Natural killer cell treated with Interleukin-12 subunit alpha and Interleukin-12 subunit beta and Interleukin-15 and Interleukin-18, amount 100 ng/mL, for 72 hours (primary cell): ENCODE data around the gene CTBS. TPM values are rescaled to one million over a fixed set of nuclear protein-coding genes. Genes with fewer than 3 reads are reported as not detected.

Experiments used
- ATAC-seq, 2 donors: fragments of 150-1000 bp; cut with Tn5 transposase in 1 of 2; sonication (Bioruptor Pico), chemical (Tn5 transposase) in 1 of 2; 2 replicates each; pipeline ENCODE4 v1.10.0; 2021
- DNase-seq: peaks from one replicate; pipeline ENCODE4 v3.0.0; 2022; ENCODE audit warnings: low spot score
- H3K27ac Mint-ChIP-seq, 2 donors: 1 replicate in 1 of 2; 2 replicates in 1 of 2; pipeline ENCODE4 v1.8.0; 2022; ENCODE audit warnings: mixed read lengths in 2 of 2, mild to moderate bottlenecking in 1 of 2, moderate library complexity in 1 of 2
- H3K27me3 Mint-ChIP-seq, 2 donors: 1 replicate in 1 of 2; 2 replicates in 1 of 2; pipeline ENCODE4 v1.8.0; 2022; ENCODE audit warnings: mixed read lengths in 2 of 2
- H3K36me3 Mint-ChIP-seq: one replicate; pipeline ENCODE4 v1.8.0; 2022; ENCODE audit warnings: mixed read lengths
- H3K4me1 Mint-ChIP-seq, 2 donors: 1 replicate in 1 of 2; 2 replicates in 1 of 2; pipeline ENCODE4 v1.8.0; 2022; ENCODE audit warnings: low read depth in 2 of 2, mixed read lengths in 2 of 2, mild to moderate bottlenecking in 1 of 2
- H3K4me3 Mint-ChIP-seq: one replicate; pipeline ENCODE4 v1.8.0; 2022; ENCODE audit warnings: mixed read lengths
- H3K9me3 Mint-ChIP-seq: 2 replicates; pipeline ENCODE4 v1.8.0; 2022; ENCODE audit warnings: mixed read lengths
- total RNA-seq, 2 donors: library from RNA; stranded (reverse); gene quantifications; one replicate each; pipeline ENCODE4 v1.2.3, GENCODE V29; 2022

Gene CTBS, protein sequence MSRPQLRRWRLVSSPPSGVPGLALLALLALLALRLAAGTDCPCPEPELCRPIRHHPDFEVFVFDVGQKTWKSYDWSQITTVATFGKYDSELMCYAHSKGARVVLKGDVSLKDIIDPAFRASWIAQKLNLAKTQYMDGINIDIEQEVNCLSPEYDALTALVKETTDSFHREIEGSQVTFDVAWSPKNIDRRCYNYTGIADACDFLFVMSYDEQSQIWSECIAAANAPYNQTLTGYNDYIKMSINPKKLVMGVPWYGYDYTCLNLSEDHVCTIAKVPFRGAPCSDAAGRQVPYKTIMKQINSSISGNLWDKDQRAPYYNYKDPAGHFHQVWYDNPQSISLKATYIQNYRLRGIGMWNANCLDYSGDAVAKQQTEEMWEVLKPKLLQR
- 10 to 100 TPM; 10.1 to 20.9 TPM for total RNA-seq

DNA sequence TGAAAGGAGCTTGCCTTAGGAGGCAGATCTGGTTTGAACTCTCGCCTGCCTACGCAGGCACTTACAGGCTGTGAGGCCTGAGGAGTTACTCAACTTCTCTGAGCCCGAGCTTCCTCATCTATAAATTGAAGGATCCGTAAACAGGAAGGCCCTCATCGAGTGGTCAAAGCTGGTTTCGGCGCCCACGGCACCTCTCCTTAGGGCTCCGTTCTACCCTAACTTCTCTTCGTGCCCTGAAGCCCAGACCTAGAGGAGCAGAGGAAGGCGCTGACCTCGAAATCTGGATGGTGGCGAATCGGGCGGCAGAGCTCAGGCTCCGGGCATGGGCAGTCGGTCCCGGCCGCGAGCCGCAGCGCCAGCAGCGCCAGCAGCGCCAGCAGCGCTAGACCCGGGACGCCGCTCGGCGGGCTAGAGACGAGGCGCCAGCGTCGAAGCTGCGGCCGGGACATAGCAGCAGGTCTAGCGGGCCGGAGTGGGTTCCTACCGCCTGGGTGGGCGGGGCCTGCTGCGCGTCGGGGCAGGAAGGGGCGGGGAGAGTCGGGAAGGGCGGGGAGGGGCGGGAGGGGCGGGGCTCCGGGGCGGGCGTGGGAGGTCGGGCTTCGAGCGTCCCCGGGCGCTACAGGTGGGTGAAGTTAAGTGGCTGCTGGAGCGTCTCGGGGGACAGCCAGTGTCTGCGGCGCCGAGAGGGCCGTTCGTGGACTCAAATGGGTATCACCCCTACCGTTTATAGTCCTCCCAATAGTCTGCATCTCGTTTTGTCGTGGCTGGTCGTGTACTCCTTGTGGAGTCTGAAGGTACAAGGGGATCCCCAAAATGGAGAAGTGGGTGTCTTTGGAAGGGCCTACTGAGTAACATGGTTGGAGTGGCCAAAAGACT is at the start of gene CTBS:
TSS of gene CTBS (minus strand) at position 474 of the 876 bp plus-strand sequence. CDS start at position 449, 25 bp downstream.
- Mint-ChIP-seq H3K4me3 (peak within 1 kb of the TSS; percentile 98), H3K9me3 (no peaks in the 10 kb centered on the region), H3K27ac (peak within 1 kb of the TSS; percentile 92 to 99), H3K4me1 (peaks cover 34 to 38% of the 10 kb centered on the region in 2 donors), H3K27me3 (no peaks in the 10 kb centered on the region), H3K36me3 (peaks cover 17% of the 10 kb centered on the region)
- ATAC-seq (peak; percentile 95 to 97), DNase-seq (peak; percentile 90)

DNA sequence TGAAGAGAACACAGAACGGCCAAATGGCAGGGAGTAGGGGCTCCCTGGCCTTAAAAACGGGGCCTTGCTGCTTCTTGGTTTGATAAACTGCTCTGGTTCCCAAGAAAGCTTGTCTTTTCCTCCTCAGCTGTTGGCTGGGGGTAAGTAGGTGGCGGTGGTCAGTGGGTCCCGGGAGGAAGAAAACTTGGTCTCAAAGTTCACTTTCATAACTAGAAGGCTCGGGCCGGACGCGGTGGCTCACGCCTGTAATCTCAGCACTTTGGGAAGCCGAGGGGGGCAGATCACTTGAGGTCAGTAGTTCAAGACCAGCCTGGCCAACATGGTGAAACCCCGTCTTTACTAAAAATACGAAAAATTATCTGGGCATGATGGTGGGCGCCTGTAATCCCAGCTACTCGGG is 47.3 kb upstream of the CTBS start:
- Mint-ChIP-seq H3K9me3 (no peaks in the 10 kb centered on the region), H3K27ac (no peak overlapping the region), H3K4me1 (peaks cover 0 to 12% of the 10 kb centered on the region in 2 donors), H3K4me3 (no peak overlapping the region), H3K27me3 (peaks cover 0 to 11% of the 10 kb centered on the region in 2 donors), H3K36me3 (no peaks in the 10 kb centered on the region)
- no peak for DNase-seq
- ATAC-seq: no peak

DNA sequence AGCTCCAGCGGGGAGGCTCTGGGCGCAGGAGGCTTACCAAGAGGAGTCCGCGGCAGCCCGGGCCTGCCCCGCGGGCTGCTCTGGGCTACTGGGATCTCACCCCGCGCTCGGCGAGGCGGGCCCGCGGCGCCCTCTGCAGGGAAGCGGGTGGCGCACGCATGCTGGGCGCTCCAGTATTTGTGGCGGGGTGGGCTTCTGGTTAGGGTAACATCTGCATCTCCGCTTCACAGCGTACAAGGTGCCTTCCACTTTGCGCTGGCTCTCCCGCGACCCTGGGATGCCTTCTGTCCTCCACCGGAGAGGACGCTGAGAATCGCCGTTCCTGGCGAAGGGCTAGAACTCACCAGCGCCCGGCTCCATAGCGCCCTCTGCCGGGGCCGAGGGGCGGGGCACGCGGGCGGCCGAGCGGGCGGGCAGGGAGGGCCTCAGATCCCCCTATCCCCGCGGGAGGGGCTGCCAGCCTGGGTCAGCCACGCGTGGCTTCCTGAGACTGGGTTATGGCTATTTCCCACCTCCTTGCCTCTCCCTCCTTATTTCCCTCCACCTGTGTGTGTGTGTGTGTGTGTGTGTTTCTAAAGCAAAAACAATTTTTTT is 46.6 kb upstream of the CTBS start:
- Mint-ChIP-seq H3K27ac (no peak overlapping the region), H3K4me1 (peaks cover 0 to 12% of the 10 kb centered on the region in 2 donors), H3K4me3 (peak overlapping the region; percentile 74), H3K27me3 (peaks cover 0 to 6% of the 10 kb centered on the region in 2 donors), H3K9me3 (no peaks in the 10 kb centered on the region), H3K36me3 (no peaks in the 10 kb centered on the region)
- ATAC-seq (peak; percentile 95 to 96), DNase-seq (peak; percentile 84)

DNA sequence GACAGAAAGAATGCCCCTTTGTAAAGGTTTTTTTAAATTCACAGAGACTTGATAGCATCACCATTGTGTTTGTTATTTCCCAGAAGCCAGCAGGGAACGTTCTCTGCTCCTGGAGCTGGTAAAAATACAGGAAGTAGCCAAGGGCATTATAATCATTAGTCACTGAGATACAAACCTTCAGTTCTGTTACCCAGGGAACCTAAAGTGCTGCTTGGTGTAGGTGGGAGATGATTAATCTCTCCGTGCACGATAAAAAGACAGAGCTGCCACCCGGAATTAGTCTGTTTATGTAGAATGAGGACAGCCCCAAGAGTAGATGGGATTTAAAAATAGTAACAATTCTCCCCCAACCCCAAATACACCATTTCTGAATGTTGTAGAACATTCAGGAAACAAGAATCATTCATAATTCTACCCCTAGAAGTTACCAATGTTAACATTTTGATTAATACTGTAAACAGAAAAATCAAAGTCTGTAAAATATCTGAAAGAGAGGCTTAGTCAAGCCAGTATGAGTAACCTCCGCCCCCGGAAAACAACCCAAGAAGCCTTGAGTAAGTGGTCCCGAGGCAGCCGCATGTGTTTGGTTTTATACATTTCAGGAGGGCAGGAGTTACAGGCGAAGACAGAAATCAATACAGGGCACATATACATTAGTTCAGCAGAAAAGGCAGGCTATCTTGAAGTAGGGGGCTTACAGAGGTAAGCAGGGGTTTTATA is 45.3 kb upstream of the CTBS start:
- no peak for DNase-seq
- H3K36me3 Mint-ChIP-seq: no peaks in the 10 kb centered on the region
- peaks cover 6 to 9% of the 10 kb centered on the region in 2 donors for H3K27me3 Mint-ChIP-seq
- H3K4me3 Mint-ChIP-seq: peak overlapping the region; percentile 63
- H3K27ac Mint-ChIP-seq: peak overlapping the region; percentile 23 to 40
- ATAC-seq: no peak
- H3K9me3 Mint-ChIP-seq: no peaks in the 10 kb centered on the region
- H3K4me1 Mint-ChIP-seq: peaks cover 0 to 12% of the 10 kb centered on the region in 2 donors

DNA sequence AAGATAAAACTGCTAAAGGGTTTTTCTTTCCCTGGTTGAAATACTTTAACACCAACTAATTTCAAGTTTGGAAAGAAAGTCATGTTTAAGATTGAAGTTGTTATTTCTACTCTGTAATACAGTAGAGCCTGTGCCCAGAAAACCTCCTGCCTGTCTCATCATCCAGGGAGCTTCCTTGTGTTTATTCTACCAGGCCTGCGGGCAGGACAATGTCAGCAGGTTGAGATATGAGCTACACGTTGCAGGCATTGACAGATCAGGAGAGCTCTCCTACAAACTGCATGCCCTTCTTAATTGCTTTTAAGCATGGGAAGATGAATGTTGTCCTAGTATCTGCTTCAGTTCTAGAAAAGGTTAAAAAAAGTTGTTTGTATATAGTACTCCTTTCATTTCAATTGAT is 43.1 kb upstream of the CTBS start:
- no peak overlapping the region for H3K27ac Mint-ChIP-seq
- DNase-seq (no peak), ATAC-seq (no peak)
- no peak overlapping the region for H3K4me3 Mint-ChIP-seq
- peaks cover 16 to 18% of the 10 kb centered on the region in 2 donors for H3K27me3 Mint-ChIP-seq
- peaks cover 4% of the 10 kb centered on the region for H3K36me3 Mint-ChIP-seq
- H3K9me3 Mint-ChIP-seq: no peaks in the 10 kb centered on the region
- H3K4me1 Mint-ChIP-seq: peaks cover 0 to 8% of the 10 kb centered on the region in 2 donors

DNA sequence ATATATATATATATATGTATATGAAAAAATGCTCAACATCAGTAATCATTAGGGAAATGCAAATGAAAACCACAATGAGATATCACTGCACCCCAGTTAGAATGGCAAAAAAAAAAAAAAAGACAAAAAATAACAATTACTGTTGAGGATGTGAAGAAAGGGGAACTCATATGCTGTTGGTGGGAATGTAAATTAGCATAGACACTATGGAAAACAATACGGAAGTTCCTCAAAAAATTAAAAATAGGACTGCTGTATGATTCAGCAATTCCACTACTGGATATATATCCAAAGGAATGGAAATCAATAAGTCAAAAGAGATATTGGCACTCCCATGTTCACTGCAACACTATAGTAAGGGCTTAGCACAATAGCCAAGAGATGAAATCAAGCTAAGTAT is 41.5 kb upstream of the CTBS start:
- Mint-ChIP-seq H3K4me1 (peaks cover 0 to 7% of the 10 kb centered on the region in 2 donors), H3K27me3 (peaks cover 16 to 26% of the 10 kb centered on the region in 2 donors), H3K4me3 (no peak overlapping the region), H3K36me3 (peaks cover 4% of the 10 kb centered on the region), H3K9me3 (no peaks in the 10 kb centered on the region), H3K27ac (no peak overlapping the region)
- DNase-seq (no peak), ATAC-seq (no peak)

DNA sequence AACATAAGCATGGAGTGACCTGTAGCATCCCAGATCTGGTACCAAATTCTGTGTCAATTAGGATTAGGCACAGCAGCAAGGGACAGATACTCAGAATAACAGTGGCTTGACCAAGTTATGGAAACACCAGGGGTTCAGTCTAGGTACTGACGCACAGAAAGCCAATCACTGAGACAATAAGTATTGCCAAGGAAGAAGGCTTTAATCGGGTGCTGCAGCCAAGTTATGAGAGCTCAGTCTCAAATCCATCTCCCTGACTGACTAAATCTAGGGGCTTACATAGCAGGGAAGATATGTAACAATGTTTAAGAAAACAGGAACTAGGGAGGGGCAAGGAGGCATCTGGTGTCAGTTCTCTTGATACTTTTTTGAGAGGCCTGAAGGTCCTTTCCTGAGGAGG is 39.6 kb upstream of the CTBS start:
- Mint-ChIP-seq H3K9me3 (no peaks in the 10 kb centered on the region), H3K4me3 (no peak overlapping the region), H3K27me3 (peaks cover 16 to 27% of the 10 kb centered on the region in 2 donors), H3K36me3 (peaks cover 4% of the 10 kb centered on the region), H3K4me1 (no peaks in the 10 kb centered on the region), H3K27ac (no peak overlapping the region)
- ATAC-seq (no peak), DNase-seq (no peak)

DNA sequence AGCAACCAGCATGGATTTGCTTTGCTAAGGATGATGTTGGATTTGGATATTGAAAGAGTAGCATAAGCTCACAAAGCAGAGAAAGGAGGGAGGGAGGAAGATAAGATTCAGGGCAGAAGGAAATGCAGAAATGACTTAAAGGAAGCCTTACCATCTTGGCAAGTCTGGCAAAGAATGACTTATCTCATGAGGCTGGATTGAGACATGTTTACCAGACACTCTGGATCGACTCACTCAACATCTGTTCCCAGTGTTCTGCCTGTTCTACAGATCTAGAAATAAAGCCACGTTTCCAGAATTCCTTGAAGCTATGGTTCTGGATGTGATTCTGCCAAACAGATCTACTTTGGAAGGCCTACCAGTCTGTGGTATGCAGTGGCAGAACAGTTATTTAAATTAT is 38.8 kb upstream of the CTBS start:
- H3K36me3 Mint-ChIP-seq: peaks cover 4% of the 10 kb centered on the region
- no peak overlapping the region for H3K4me3 Mint-ChIP-seq
- DNase-seq: no peak
- no peaks in the 10 kb centered on the region for H3K9me3 Mint-ChIP-seq
- ATAC-seq: no peak
- peaks cover 16 to 27% of the 10 kb centered on the region in 2 donors for H3K27me3 Mint-ChIP-seq
- H3K4me1 Mint-ChIP-seq: no peaks in the 10 kb centered on the region
- H3K27ac Mint-ChIP-seq: no peak overlapping the region

DNA sequence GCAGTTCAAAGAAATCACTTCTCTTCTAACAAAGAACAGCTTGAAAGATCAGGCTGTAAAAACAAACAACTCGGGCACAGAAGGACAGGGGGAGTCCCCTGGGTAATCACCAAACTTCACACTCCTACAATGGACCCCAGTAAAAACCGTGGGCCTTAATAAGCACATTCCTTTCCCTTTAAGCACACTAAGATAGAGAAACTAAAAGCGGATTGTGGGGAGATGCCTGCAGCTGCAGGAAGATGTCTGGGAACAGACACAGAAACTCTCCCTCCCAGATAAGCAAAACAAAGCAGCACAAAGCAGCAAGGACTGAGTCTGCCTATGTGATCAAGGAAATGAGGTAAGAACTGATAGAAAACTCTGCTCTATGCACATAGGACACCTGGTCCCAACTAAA is 37.6 kb upstream of the CTBS start:
- DNase-seq (no peak), ATAC-seq (no peak)
- Mint-ChIP-seq H3K4me3 (no peak overlapping the region), H3K4me1 (no peaks in the 10 kb centered on the region), H3K36me3 (peaks cover 5% of the 10 kb centered on the region), H3K27ac (no peak overlapping the region), H3K27me3 (peaks cover 17 to 26% of the 10 kb centered on the region in 2 donors), H3K9me3 (no peaks in the 10 kb centered on the region)

DNA sequence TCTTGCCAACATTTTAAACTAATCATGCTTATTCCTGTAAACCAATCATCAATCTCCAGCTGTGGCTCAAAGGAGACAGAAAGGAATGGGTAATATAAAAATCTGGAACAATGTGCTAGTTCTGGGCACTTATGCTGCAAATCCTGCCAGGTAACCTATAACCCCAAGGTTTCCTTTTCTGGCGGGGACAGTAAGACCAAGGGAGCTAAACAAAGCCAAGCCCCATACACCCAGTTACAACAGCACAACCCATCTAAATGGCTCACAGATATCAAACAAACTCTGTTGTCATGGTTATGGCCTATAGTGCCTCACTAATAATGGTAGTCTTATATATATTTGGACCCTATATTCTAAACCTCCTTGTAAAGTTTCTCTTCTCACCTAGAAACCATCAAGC is 36.9 kb upstream of the CTBS start:
- DNase-seq (no peak), ATAC-seq (no peak)
- H3K27me3 Mint-ChIP-seq: peaks cover 23 to 26% of the 10 kb centered on the region in 2 donors
- H3K27ac Mint-ChIP-seq: no peak overlapping the region
- peaks cover 12% of the 10 kb centered on the region for H3K36me3 Mint-ChIP-seq
- H3K9me3 Mint-ChIP-seq: peaks cover 4% of the 10 kb centered on the region
- H3K4me3 Mint-ChIP-seq: no peak overlapping the region
- H3K4me1 Mint-ChIP-seq: no peaks in the 10 kb centered on the region

DNA sequence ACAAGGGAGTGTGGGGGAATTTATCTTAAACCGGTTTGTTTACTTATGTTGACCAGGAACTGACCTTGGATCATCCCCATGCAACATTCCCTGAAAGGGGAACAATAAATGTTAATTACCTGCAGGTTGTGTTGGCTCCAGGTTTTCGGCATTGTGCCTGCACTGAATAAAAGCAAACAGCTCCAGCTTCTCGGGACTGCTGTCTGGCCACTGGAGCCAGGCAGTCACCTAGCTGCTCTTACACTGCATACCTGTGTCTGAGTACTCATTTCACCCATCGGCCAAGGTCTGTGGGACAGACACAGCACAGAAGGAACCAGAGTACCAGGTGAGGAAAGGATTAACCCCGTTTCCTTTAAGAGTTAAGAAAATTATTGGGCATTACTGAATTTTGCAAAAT is 32.7 kb upstream of the CTBS start:
- H3K27ac Mint-ChIP-seq: no peak overlapping the region
- DNase-seq: no peak
- H3K9me3 Mint-ChIP-seq: peaks cover 10% of the 10 kb centered on the region
- H3K27me3 Mint-ChIP-seq: peaks cover 15 to 17% of the 10 kb centered on the region in 2 donors
- no peaks in the 10 kb centered on the region for H3K4me1 Mint-ChIP-seq
- H3K4me3 Mint-ChIP-seq: no peak overlapping the region
- H3K36me3 Mint-ChIP-seq: peaks cover 29% of the 10 kb centered on the region
- ATAC-seq: no peak

DNA sequence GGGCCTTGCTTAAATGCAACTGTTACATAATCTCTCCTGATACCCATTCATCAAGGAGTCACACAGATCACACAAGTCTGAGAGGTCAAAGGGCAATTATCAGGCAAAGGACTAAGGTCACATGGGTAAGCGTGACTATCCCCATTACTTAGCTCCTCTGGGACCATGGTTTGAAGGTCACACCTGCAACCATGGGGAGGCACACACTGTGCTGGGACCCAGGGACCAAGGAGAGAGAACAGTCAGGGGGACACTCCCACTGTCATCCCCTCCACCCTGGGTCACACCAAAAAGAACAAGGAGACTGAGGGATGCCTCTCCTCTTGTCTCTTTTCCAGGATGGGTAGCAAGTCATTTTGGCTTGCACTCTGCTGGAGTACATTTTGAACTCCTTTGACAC is 30.9 kb upstream of the CTBS start:
- Mint-ChIP-seq H3K27ac (no peak overlapping the region), H3K27me3 (peaks cover 7 to 15% of the 10 kb centered on the region in 2 donors), H3K4me1 (no peaks in the 10 kb centered on the region), H3K4me3 (no peak overlapping the region), H3K36me3 (peaks cover 29% of the 10 kb centered on the region), H3K9me3 (peaks cover 10% of the 10 kb centered on the region)
- no peak for DNase-seq
- no peak for ATAC-seq
